NCI-H2196 treated with DMSO at 0.1 percent for 48 hours (cell line): ENCODE data around the gene DNM3.
"Not testable (repeated sequence)": the region's sequence is repeated elsewhere in the genome, so short reads cannot be mapped to it uniquely, and the experiment has no call there.

Experiments
- DNase-seq: peaks from one replicate; lab custom pipeline; 2025; ENCODE audit not compliant: unreplicated experiment; lab: John Stamatoyannopoulos, UW

Gene DNM3

DNA sequence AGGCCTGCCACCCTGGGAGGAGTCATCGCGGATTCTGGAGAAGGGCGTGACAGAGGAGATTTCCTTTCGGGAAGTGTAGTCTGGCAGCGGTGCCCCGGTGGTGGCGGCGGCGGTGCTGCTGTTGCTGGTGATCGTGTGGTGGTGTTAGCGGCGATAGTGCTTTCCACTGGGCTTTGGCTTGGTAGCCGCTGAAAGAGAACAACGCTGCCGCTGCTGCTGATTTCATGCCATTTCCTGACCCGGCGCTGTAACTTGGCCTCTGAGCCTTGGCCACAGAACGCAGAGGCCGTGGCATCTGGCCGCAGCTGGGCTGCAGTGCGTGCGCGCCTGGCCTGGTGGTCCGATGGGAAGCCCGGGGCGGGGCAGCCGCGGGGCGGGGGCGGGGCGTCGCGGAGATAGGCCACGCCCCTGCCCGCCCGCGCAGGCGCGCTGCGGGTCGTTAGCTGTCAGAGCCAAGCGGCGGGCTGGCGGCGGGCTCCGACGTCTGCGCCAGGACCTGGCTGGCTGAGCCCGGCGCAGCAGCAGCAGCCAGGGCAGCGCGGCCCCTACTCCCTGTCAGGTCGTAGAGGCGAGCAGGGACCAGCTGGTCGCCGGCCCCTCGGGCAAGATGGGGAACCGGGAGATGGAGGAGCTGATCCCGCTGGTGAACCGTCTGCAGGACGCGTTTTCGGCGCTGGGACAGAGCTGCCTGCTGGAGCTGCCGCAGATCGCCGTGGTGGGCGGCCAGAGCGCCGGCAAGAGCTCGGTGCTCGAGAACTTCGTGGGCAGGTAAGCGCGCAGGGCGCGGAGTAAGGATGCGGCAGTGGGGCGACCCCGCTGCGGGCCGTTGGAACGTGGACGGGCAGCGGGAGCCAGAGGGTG lies at the start of gene DNM3:
TSS of gene DNM3 (plus strand) at position 449 of the 861 bp plus-strand sequence. CDS start at position 608, 159 bp downstream.
- peak; percentile 53 for DNase-seq

DNA sequence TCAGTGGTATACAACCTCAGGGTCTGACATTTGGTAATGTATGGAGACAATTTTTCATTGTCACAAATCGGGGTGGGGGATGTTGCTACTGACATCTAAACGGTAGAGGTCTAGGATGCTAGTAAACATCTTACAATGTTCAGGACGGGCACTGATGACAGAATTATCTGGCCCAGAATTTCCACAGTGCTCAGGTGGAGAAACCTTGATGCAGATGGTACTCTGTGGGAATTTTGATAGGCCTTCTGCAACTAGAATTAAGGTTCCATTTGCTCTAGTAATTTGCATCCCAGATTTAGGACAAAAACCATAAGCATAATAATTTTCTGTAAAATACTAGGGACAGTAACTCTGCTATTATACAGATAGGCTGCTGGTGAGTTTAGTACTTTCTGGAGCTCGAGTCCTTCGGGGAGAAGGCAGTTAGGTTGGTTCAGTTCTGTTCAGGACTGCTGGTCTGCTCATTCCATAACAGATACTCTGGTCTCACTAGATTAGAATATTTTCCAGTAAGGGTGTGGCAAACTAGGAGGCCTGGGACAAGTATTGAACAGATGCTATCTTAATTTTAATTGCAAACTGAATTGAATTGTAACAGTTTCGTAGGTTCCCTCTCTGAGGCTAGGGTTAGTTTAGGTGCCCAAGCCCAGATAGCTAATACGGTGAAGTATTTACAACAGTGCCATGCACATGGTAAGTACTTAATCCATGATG lies 48.5 kb upstream of the DNM3 start:
- no peak for DNase-seq

DNA sequence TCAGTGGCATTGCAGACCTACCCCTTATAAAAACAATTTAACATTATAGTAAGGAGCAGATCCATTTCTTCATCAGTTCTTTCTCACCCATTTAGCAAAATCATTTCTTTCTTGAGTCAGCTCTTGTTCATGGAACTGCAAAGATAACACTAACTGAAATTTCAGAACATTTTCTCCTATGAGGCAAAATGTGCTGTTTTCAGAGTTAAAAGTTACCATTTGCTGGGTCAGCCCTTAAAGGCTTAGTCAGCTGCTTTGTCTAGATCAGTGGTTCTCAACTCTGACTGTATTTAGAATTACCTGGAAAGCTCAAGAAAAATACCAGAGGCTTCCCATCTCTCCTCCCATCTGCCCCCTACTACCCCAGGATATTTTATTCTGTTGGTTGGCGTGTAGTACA lies 47.7 kb upstream of the DNM3 start:
- DNase-seq = no peak

DNA sequence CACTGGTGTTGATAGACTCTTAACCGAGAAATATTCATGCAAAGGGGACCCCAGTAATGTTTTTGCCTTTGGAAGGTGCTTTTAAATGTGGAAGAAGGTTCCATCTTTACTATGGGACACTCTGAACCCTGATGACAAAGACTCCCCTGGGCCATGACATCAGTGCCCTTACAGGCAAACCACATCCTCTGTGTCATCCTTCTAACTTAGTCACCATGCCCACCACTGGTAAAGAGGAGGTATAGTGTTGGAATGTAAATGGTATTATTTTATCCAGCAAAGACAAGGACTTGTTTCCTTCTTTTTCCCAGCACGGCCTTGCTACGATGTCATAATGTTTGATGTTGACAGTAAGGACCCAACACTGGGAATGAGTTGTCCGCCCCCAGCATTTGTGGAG lies 47.2 kb upstream of the DNM3 start:
- DNase-seq = no peak

DNA sequence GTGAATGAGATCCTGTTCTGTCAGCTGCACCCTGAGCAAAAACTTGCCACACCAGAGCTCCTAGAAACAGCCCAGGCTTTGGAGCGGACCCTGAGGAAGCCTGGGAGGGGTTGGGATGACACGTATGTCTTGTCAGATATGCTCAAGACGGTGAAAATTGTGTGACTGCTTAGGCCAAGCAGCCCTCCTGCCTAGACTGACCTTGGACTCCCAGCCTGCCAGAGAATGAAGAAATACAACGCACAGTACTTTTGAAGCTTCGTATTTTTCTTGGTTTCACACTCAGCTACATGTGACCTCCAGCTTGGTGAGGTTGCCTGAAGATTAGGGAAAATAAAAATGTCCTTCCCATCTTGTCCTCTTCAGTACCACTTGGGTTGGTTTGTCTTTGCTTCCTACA lies 44.7 kb upstream of the DNM3 start:
- DNase-seq = no peak

DNA sequence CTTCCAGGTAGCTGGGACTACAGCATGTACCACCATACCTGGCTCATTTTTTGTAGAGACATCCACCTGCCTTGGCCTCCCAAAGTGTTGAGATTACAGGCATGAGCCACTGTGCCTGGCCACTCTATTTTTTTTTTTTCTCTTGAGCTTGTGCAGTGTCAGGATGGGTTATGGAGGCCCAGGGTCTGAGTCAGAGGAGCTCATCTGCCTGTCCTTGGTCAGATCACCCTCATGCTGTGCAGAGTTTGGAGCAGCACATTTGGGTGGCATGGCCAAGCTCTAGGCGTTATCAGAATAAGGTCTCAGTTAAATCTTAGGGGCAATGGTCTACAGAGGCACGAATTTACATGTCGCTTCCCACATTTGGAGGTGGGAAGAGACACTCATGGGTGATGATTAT lies 43.0 kb upstream of the DNM3 start:
- no peak for DNase-seq

DNA sequence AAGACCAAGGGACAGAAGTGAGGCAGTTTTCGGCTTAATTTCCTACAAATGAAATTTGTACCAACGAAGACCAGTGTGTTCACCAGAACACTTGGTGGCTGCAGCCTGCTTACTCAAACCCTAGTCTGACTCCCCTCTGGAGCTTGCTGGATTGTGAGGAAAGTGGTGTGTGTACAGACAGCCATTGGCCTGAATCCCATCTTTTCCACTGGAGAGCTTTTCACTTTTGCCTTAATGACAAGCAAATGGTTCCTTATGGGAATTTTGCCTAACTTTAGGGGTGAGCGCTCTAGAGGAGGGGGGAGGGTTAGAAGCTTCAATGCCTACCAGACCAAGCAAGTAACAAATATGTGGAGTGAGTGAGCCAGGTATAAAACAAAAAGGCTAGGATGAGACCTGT lies 42.5 kb upstream of the DNM3 start:
- no peak for DNase-seq

DNA sequence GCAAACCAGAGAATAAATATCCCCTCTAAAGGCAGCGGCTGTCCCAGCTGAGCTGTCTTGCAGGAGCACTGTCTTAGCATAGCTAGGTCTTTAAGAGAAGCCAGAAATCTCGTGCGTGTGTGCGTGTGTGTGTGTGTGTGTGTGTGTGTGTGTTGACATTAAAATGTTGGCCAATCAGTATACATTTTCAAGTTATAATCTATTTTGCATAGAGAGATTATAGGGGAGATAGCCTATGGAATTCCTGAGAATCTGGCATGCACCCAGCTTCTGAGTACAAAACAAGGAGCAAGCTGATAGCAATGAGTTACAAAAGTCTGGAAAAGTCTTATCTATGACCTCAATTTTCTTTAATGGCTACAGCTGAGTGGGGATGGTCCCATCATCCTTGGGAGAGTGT lies 42.1 kb upstream of the DNM3 start:
- DNase-seq = no peak

DNA sequence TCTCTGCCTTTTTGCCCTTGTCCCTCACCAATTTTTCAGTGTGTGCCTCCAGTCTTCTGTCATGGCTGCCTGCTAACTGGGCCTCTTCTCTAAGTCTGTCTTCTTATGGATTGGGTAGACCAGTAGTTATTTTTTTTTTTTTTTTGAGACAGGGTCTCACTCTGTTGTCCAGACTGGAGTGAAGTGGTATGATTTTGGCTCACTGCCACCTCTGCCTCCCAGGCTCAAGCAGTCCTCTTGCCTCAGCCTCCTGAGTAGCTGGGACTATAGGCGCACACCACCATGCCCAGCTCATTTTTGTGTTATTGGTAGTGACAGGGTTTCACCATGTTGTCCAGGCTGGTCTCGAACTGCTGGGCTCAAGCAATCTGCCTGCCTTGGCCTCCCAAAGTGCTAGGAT lies 41.6 kb upstream of the DNM3 start:
- not testable (repeated sequence) for DNase-seq

DNA sequence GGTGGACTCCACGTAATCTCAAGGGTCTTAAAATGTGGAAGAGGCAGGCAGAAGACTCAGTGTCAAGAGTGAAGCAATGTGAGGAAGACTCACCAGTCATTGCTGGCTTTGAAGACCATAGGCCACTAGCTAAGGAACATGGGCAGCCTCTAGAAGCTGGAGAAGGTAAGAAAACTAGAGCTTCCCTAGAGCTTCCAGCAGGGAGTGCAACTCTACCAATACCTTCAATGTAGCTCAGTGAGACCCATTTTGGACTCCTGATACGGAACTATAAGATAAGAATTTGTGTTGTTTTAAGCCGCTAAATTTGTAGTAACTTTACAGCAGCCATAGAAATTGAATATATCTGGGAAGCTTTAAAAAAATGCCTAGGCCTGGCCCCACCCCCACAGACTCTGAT lies 41.0 kb upstream of the DNM3 start:
- DNase-seq = no peak

DNA sequence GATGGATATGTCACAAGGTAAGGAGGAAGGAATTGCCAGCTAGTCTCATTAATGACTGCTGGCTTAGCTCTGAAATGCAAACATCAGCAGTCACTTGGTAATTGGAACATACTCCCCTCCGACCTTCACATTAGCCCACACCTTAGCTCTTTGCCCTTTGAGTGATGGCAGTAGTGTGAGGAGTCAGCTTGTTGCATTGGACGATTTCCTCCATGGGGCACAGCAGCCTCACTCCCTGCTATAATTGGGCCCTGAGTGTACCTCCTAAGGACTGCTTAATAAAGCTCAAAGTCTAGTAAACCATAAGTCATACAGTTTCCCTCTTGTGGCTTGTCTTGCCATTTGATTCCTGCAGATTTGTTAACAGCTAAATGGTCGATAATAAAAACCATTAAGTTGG lies 40.4 kb upstream of the DNM3 start:
- no peak for DNase-seq

DNA sequence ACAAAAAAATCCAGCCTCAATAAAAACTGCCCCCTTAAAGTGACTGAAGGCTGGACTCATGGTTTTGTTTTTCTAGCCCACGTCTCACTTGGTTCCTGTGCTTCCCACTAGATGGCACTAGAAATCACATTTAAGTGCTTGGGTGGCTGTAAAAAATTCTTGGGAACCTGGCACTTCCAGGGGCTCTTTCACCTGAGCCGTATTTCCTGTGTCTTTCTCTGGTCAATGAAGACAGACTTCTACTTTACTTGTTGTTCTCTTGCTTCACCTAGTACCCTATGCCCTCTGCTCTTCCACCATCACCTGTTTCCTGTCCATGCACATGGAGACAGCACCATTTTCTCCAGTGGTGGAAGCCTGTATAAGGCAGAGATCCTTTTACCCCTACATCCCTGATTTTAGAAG lies 39.8 kb upstream of the DNM3 start:
- DNase-seq = peak; percentile 22

DNA sequence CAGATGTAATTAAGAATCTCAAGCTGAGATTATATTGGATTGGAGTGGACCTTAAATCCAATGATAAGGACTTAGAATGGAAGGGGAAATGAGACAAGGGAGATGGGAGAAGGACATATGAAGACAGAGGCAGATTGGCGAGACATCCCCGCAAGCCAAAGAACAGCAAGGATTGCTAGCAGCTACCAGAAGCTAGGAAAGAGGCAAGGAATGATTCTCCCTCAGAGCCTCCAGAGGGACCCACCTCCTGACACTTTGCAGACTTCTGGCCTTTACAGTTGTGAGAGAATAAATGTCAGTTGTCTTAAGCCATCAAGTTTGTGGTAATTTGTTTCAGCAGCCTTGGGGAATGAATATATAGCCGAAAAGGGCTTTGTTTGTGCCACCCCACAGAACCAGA lies 39.1 kb upstream of the DNM3 start:
- DNase-seq = no peak

DNA sequence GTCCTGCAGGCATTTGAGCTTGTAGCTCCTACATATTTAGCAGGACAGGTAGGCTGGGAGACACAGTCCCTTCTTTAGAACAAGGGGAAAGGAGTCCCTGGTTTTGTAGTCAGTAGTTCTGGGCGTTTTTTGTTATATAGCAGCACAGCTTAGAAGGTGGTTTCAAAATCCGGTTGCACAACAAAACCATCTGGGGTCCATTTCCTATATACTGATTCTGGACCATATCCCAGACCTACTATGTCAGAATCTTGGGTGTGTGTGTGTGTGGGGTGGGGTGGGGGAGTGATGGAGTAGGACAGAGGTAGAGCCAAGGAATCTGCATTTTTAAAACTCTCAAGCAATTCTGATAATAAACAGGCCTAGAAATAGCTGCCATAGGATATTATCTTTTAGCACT lies 38.3 kb upstream of the DNM3 start:
- DNase-seq = no peak

DNA sequence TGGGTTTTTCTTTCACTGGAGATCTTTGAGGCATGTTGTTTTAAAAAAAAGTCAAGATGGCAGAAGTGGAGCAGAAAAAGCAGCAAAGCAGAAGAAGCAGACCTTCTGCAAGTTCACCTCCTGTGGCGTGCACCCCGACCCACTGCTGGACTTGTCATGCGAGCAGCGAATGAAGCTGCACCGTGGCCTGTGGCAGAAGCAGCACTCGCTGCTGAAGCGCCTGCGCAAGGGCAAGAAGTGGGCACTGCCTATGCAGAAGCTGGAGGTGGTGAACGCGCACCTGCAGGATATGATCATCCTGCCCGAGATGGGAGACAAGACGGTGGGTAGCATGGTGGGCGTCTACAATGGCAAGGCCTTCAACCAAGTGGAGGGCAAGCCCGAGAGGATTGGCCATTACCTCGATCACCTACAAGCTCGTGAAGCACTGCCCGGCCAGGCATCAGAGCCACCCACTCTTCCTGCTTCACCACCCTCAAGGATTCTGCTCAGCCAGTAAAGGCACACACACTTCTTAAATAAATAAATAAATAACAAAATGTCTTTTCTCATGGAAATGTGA lies 37.8 kb upstream of the DNM3 start:
- DNase-seq = no peak

DNA sequence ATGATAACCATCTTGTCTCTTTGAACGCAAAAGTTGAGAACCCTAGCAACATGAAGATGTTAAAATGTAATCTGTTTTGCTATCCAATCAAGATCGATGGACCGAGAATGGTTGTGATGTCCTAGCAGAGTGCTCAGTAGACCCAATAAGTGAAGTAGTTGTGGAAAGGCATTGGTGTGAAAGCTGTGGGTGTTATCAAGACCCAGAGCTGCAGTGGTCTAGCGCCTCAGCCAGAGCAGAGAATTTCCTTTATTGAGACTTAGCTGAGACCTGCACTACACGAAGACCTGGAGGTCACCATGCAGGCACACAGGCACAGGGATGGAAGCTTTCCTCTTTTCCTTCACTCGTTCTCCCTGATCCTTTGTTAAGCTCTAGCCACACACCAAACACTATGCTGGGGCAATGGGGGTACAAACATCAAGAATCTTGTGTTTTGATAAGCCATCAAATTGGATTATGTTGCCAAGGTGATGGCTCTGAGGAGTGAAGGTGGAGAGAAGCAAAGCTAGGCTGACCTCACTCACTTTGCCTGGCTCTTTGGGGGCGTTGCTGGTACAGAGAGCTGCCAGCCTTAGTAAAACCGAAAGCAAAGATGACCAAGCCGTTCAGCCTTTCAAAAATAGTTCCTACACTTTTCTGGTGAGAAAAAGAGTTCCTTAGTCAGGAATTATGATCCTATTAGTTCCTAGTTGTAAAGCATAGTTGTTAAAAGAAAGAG lies 35.7 kb upstream of the DNM3 start:
- DNase-seq = no peak

DNA sequence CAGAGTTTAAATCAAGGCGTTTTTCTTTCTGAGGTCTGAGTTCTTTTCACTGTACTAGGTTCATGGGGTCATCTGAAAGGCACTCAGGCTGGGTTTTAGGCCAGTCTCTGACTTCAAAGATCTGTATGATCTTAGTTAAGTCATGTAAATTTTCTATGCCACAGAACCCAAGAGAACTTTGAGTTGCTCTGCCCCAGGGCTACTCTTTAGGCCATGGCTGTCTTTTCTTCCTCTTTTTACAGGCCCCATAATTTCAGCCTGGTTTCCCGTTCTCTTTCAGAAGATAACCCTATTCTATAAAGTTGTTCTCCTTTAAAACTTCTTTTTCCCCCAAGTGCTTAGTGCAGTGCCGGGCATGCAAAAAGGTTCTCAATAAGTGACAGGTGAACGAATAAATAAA lies 33.7 kb upstream of the DNM3 start:
- no peak for DNase-seq

DNA sequence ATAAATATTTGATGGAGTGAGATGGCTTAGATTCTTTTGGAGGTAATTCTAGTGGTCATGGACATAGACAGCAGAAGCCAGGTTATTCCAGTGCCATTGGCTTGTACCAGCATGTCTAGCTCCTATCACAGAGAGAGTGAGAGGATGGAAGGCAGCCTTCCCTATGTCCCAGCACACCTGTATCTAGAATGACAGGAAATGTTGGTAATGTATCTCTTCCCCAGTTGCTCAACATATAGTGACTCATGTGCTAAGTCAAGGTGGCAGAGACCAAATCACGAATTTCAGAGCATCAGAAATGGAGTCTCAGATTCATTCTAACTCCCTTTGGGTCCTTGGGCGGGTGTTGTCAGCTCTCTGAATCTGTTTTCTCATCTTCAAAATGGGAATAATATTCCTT lies 31.5 kb upstream of the DNM3 start:
- DNase-seq = no peak

DNA sequence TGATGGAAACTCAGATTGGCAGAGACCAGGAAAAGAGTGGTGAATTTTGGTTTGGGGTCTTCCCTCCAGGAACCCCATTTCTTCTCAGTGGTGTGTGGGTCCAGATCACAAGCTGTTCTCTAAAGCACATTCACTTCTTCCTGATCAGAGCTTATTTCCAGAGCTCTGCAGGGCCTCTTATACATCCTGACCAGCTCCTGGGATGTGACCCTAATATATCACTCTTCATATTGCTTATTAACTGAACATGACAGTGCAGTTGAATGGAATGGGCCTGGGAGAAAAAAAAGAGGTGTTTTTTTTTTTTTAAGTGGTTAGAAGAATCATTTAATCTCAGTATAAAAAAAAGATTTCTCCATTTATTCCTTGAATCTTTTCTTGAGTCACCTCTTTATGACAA lies 29.6 kb upstream of the DNM3 start:
- no peak for DNase-seq

DNA sequence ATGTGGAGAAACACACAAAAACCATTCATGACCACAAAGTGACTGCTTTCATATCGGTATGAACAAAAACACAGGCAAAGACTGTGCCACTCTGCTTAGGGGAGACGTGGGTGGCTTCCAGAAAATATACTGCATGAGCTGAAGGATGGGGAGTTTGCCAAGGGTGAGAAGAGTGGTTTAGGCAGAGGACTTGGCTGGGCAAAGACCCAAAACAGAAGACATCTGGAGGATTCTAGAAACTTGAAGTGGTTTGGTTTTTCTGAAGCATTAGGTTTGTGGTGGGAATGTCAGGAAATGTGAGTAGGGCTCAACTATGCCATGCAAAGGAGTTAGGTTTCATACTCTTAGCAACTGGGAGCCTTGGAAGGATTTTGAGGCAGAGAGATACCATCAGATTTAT lies 26.6 kb upstream of the DNM3 start:
- no peak for DNase-seq

DNA sequence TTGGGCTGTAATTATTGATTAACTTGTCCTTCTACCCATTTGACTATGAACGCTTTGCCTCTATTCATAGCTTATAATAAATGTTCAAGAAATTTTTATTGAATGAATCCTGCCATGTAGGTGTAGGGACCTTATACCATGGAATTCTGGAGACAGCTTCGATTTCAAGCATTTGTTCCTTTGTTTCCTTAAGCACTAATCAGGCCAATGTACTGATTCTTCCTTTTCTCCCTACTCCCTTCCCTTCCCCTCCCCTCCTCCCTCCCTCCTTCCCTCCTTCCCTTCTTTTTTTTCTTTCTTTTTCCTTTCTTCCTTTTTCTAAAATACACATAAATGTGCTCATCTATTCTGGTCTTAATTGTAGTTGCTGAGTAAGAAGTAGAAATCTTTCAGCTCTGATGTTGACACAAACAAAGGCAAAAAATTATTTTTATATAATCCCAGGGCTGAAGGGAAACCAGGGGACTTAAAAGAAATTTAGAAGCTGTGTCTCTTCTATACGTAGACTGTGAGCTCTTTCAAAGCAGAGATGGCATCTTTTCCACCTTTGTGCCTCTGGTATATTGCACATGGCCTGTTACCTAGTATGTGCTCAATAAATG lies 24.9 kb upstream of the DNM3 start:
- DNase-seq = no peak
